Lower leg skin (tissue), 3 donors: Measurements from ENCODE around the gene POU3F3.

ENCODE experiments used
- POLR2A ChIP-seq, 2 donors: fragments of 450-650 bp; IDR thresholded peaks; one replicate each; pipeline ENCODE4 v1.6.1; 2016 to 2017; ENCODE audit warnings: antibody characterized with exemption in 2 of 2, mild to moderate bottlenecking in 1 of 2, moderate library complexity in 1 of 2
- TF ChIP-seq, protein P1 (sequence below), 3 donors: fragments of 450-650 bp; IDR thresholded peaks; one replicate each; pipeline ENCODE4 v1.5.1; 2016; ENCODE audit warnings: antibody characterized with exemption in 3 of 3, mild to moderate bottlenecking in 3 of 3, moderate library complexity in 2 of 3

DNA sequence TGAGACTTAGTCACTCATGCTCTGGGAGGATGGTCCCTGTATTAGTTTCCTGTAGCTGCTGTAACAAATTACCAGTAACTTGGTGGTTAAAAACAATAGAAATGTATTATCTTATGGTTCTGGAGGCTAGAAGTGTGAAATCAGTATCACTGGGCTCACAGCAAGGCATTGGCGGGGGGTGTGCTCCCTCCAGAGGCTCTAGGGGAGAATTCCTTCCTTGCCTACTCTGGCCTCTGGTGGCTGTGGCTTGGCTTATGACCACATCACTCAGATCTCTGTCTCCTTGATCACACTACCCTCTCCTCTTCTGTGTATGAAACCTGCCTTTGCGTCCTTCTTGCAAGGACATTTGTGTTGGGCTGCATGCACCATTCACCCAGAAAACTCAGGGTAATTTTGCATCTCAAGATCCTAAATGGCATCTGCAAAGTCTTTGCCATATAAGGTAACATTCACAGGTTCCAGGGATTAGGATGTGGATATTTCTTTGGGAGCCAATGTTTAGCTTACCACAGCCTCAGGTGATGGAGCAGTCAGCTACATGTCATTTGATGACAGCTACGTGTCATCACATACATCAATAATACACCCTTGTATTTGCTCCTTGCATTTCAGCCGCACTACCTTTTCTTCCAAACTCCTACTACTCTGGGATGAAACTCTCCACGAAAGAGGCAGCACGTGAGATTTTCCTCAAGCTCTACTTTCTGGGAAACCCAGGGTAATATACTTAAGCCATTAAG, 49.6 kb upstream of the POU3F3 start:
- TF ChIP-seq, protein P1, sequence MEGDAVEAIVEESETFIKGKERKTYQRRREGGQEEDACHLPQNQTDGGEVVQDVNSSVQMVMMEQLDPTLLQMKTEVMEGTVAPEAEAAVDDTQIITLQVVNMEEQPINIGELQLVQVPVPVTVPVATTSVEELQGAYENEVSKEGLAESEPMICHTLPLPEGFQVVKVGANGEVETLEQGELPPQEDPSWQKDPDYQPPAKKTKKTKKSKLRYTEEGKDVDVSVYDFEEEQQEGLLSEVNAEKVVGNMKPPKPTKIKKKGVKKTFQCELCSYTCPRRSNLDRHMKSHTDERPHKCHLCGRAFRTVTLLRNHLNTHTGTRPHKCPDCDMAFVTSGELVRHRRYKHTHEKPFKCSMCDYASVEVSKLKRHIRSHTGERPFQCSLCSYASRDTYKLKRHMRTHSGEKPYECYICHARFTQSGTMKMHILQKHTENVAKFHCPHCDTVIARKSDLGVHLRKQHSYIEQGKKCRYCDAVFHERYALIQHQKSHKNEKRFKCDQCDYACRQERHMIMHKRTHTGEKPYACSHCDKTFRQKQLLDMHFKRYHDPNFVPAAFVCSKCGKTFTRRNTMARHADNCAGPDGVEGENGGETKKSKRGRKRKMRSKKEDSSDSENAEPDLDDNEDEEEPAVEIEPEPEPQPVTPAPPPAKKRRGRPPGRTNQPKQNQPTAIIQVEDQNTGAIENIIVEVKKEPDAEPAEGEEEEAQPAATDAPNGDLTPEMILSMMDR (IDR thresholded peaks at IDR 0.05): no peak
- TF ChIP-seq POLR2A (IDR thresholded peaks at IDR 0.05): no peak
